GM10266 (cell line): ENCODE measurements around the gene CRB2.
A peak's percentile ranks its signal among the peaks of the same experiment; 100 is the strongest.

Experiments used
- DNase-seq: peaks from one replicate; pipeline ENCODE4 v3.0.0; 2012; ENCODE audit errors: extremely low spot score
- CTCF ChIP-seq: IDR thresholded peaks from 2 replicates; pipeline ENCODE4 v1.5.1; 2012; ENCODE audit warnings: mild to moderate bottlenecking, low read depth; ENCODE audit not compliant: control insufficient read depth, insufficient read depth; ENCODE audit errors: missing control alignments

CRB2 gene

GRCh38 chr9:123342247-123342646 lies 13.8 kb upstream of the CRB2 start:
- DNase-seq = no peak
- TF ChIP-seq CTCF = no peak

- DNase-seq = peak; percentile 86
- TF ChIP-seq CTCF = no peak
Measured at GRCh38 chr9:123343443-123344191, 12.4 kb upstream of the CRB2 start.

GRCh38 chr9:123344192-123344949 lies 11.6 kb upstream of the CRB2 start:
- DNase-seq = peak; percentile 3
- TF ChIP-seq CTCF = no peak

- no peak for TF ChIP-seq CTCF
- DNase-seq = peak; percentile 31
Measured at GRCh38 chr9:123345567-123345955, 10.4 kb upstream of the CRB2 start.

GRCh38 chr9:123346026-123346425 lies 10.0 kb upstream of the CRB2 start:
- TF ChIP-seq CTCF = no peak
- peak; percentile 27 for DNase-seq

GRCh38 chr9:123346826-123347225 lies 9.2 kb upstream of the CRB2 start:
- no peak for DNase-seq

More at GRCh38 chr9:123346826-123347225, 9.2 kb upstream of the CRB2 start:
- TF ChIP-seq CTCF = no peak
